RPMI7951 (cell line): ENCODE data around the gene POLR2C. TPM values are rescaled to one million over a fixed set of nuclear protein-coding genes. Genes with fewer than 3 reads are reported as not detected.
"Not testable (repeated sequence)": the region's sequence is repeated elsewhere in the genome, so short reads cannot be mapped to it uniquely, and the experiment has no call there.

Experiments used
- DNase-seq: peaks from one replicate; pipeline ENCODE4 v3.0.0-alpha.2; 2012; ENCODE audit warnings: low read depth
- total RNA-seq: library from RNA; depleted of rRNA; stranded (reverse); fragments of >200 nt; shearing (Covaris generic); gene quantifications from 2 replicates; pipeline ENCODE4 v1.2.3, GENCODE V29; 2014

Gene POLR2C
- total RNA-seq, 1 experiment from 2014 or later = 171 TPM

- DNase-seq = peak; percentile 70
These were observed 17.7 kb downstream of the POLR2C start for GRCh38 chr16:57479976-57480753.

- no peak for DNase-seq
These were observed 18.3 kb downstream of the POLR2C start for GRCh38 chr16:57480754-57481230.

- no peak for DNase-seq
These were observed 18.9 kb downstream of the POLR2C start for GRCh38 chr16:57481421-57481820.

- no peak for DNase-seq
These were observed 20.5 kb downstream of the POLR2C start for GRCh38 chr16:57482845-57483545.

GRCh38 chr16:57483725-57484514 lies 21.4 kb downstream of the POLR2C start:
- DNase-seq = no peak

GRCh38 chr16:57484515-57485005 lies 22.1 kb downstream of the POLR2C start:
- DNase-seq = no peak

GRCh38 chr16:57485091-57485915 lies 22.8 kb downstream of the POLR2C start:
- DNase-seq = no peak

GRCh38 chr16:57485916-57486857 lies 23.7 kb downstream of the POLR2C start, which contains the start of gene DOK4:
Gene DOK4, minus strand, starts transcription at chr16:57486493. Its CDS starts 6,986 bp downstream, at chr16:57479507.
- peak; percentile 75 for DNase-seq

- DNase-seq = no peak
These were observed 24.7 kb downstream of the POLR2C start for GRCh38 chr16:57486858-57487834.

GRCh38 chr16:57489229-57489628 lies 26.8 kb downstream of the POLR2C start:
- DNase-seq = no peak

- no peak for DNase-seq
These were observed 31.3 kb downstream of the POLR2C start for GRCh38 chr16:57493767-57494166.

- DNase-seq = no peak
These were observed 34.6 kb downstream of the POLR2C start for GRCh38 chr16:57497121-57497520.

GRCh38 chr16:57498031-57498430 lies 35.6 kb downstream of the POLR2C start:
- no peak for DNase-seq

- not testable (repeated sequence) for DNase-seq
These were observed 37.5 kb downstream of the POLR2C start for GRCh38 chr16:57499941-57500340.

- DNase-seq = no peak
These were observed 38.2 kb downstream of the POLR2C start for GRCh38 chr16:57500578-57501111.

GRCh38 chr16:57501492-57501891 lies 39.0 kb downstream of the POLR2C start:
- no peak for DNase-seq

GRCh38 chr16:57502048-57502775 lies 39.7 kb downstream of the POLR2C start:
- no peak for DNase-seq

GRCh38 chr16:57503366-57503765 lies 40.9 kb downstream of the POLR2C start:
- DNase-seq = no peak
